ENCODE measurements around the gene KPNA5.
"Not testable (repeated sequence)": the region's sequence is repeated elsewhere in the genome, so short reads cannot be mapped to it uniquely, and the experiment has no call there.

The KPNA5 gene

GRCh38 chr6:116714761-116715160 is 33.8 kb downstream of the KPNA5 start:
- Histone ChIP-seq H3K4me1 (ENCODE audit: insufficient read depth, poor library complexity, severe bottlenecking) (no peaks in the 10 kb centered on the region), H3K36me3 (ENCODE audit: low read depth) (peaks cover 12% of the 10 kb centered on the region), H3K27me3 (ENCODE audit: insufficient read depth, poor library complexity, severe bottlenecking) (no peaks in the 10 kb centered on the region), H3K9me3 (ENCODE audit: severe bottlenecking) (no peaks in the 10 kb centered on the region), H3K27ac (ENCODE audit: poor library complexity, severe bottlenecking) (no peak overlapping the region), H3K4me3 (ENCODE audit: severe bottlenecking) (no peak overlapping the region)
- TF ChIP-seq CTCF (IDR thresholded peaks at IDR 0.05; ENCODE audit: poor library complexity, severe bottlenecking) = no peak
- no peak for ATAC-seq (ENCODE audit: low read depth)
- DNase-seq (ENCODE audit: low spot score) = no peak

- Histone ChIP-seq H3K9me3 (ENCODE audit: severe bottlenecking) (no peaks in the 10 kb centered on the region), H3K36me3 (ENCODE audit: low read depth) (peaks cover 46% of the 10 kb centered on the region), H3K4me3 (ENCODE audit: severe bottlenecking) (no peak overlapping the region), H3K27ac (ENCODE audit: poor library complexity, severe bottlenecking) (no peak overlapping the region), H3K27me3 (ENCODE audit: insufficient read depth, poor library complexity, severe bottlenecking) (no peaks in the 10 kb centered on the region), H3K4me1 (ENCODE audit: insufficient read depth, poor library complexity, severe bottlenecking) (no peaks in the 10 kb centered on the region)
- ATAC-seq (ENCODE audit: low read depth) (no peak), DNase-seq (ENCODE audit: low spot score) (no peak)
- TF ChIP-seq CTCF (IDR thresholded peaks at IDR 0.05; ENCODE audit: poor library complexity, severe bottlenecking) = no peak
Measured at GRCh38 chr6:116726947-116727346, 45.9 kb downstream of the KPNA5 start.

GRCh38 chr6:116730513-116730912 is 49.5 kb downstream of the KPNA5 start:
- Histone ChIP-seq H3K4me1 (ENCODE audit: insufficient read depth, poor library complexity, severe bottlenecking) (no peaks in the 10 kb centered on the region), H3K27ac (ENCODE audit: poor library complexity, severe bottlenecking) (no peak overlapping the region), H3K36me3 (ENCODE audit: low read depth) (peaks cover 32% of the 10 kb centered on the region), H3K27me3 (ENCODE audit: insufficient read depth, poor library complexity, severe bottlenecking) (no peaks in the 10 kb centered on the region), H3K4me3 (ENCODE audit: severe bottlenecking) (no peak overlapping the region), H3K9me3 (ENCODE audit: severe bottlenecking) (no peaks in the 10 kb centered on the region)
- no peak for TF ChIP-seq CTCF (IDR thresholded peaks at IDR 0.05; ENCODE audit: poor library complexity, severe bottlenecking)
- DNase-seq (ENCODE audit: low spot score) = no peak
- ATAC-seq (ENCODE audit: low read depth) = no peak

- no peak overlapping the region for H3K27ac ChIP-seq (ENCODE audit: poor library complexity, severe bottlenecking)
- no peaks in the 10 kb centered on the region for H3K4me1 ChIP-seq (ENCODE audit: insufficient read depth, poor library complexity, severe bottlenecking)
- no peaks in the 10 kb centered on the region for H3K9me3 ChIP-seq (ENCODE audit: severe bottlenecking)
- DNase-seq (ENCODE audit: low spot score) (no peak), ATAC-seq (ENCODE audit: low read depth) (no peak)
- peaks cover 3% of the 10 kb centered on the region; the same call in 1 of the 2 replicates for H3K36me3 ChIP-seq (ENCODE audit: low read depth)
- H3K27me3 ChIP-seq (ENCODE audit: insufficient read depth, poor library complexity, severe bottlenecking) = no peaks in the 10 kb centered on the region
- H3K4me3 ChIP-seq (ENCODE audit: severe bottlenecking) = no peak overlapping the region
- TF ChIP-seq CTCF (IDR thresholded peaks at IDR 0.05; ENCODE audit: poor library complexity, severe bottlenecking) = no peak
Measured at GRCh38 chr6:116737004-116737403, 56.0 kb downstream of the KPNA5 start.

- H3K4me3 ChIP-seq (ENCODE audit: severe bottlenecking); H3K9me3 ChIP-seq (ENCODE audit: severe bottlenecking); H3K4me1 ChIP-seq (ENCODE audit: insufficient read depth, poor library complexity, severe bottlenecking); H3K27ac ChIP-seq (ENCODE audit: poor library complexity, severe bottlenecking); H3K27me3 ChIP-seq (ENCODE audit: insufficient read depth, poor library complexity, severe bottlenecking); DNase-seq (ENCODE audit: low spot score); H3K36me3 ChIP-seq (ENCODE audit: low read depth); ATAC-seq (ENCODE audit: low read depth): not testable (repeated sequence)
Measured at GRCh38 chr6:116740486-116740885, 59.5 kb downstream of the KPNA5 start.
